Stimulated activated CD8-positive, alpha-beta memory T cell treated with anti-CD3 and anti-CD28 coated beads, Interleukin-4, amount 100 ng/mL, for 24 hours (primary cell): ENCODE data around the gene MCOLN1.
"Not testable (repeated sequence)": the region's sequence is repeated elsewhere in the genome, so short reads cannot be mapped to it uniquely, and the experiment has no call there.

Experiments
- DNase-seq: peaks from one replicate; pipeline ENCODE4 v3.0.0-alpha.2; 2020; ENCODE audit warnings: low read depth

The MCOLN1 gene

DNA sequence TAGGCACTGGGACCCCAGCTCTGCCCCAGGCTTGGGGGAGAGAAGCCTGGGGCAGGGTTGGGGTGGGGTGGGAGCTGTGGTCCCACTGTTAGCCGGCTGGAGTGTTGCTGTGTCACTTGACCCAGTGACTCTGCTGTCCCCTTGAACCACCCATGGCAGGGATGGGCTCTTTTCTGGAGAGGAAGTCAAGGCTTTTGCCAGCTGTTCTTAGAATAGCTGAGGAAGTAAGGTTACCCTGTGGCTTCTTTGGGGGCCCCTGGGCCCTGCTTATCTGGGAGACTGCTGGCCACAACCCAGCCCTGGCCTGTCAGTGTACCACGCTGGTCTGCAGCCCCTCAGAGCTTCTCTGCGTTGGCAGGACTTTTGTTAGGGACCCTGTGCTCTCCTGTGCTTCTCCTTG is 22.2 kb downstream of the MCOLN1 start:
- no peak for DNase-seq

DNA sequence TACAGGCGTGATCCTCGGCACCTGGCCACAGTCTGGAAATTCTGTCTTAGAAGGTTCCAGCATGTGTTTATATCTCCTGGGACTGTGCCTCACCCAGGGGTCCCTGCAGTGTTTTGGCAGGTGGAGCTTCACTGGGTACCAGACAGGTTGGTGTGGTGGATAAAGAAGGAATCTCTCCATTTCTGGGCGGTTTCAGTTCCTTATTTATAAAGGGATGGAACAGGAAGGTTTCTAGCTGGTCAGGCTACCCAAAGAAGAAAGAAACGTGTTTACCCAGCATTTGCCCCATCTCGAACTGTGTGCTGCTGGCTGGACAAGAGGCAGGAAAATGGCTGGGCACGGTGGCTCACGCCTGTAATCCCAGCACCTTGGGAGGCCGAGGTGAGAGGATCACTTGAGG is 22.9 kb downstream of the MCOLN1 start:
- no peak for DNase-seq

DNA sequence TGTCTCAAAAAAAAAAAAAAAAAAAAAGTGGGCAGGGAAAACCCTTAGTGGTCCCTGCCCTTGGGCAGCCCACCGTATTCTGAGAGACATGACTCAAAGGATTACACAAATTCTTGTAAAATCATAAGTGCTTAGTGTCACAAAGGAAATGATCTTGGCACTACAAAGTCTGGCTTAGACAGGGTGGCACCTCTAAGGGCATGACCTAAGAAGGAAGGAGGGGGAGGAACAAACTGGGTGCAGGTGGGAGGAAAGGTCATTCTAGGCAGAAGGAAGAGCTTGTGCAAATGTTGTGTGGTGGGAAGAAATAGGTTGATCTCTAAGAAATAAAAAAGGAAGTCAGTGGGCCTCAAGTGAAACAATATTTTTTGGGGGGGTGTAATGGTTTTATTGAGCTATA is 23.5 kb downstream of the MCOLN1 start:
- DNase-seq: no peak

DNA sequence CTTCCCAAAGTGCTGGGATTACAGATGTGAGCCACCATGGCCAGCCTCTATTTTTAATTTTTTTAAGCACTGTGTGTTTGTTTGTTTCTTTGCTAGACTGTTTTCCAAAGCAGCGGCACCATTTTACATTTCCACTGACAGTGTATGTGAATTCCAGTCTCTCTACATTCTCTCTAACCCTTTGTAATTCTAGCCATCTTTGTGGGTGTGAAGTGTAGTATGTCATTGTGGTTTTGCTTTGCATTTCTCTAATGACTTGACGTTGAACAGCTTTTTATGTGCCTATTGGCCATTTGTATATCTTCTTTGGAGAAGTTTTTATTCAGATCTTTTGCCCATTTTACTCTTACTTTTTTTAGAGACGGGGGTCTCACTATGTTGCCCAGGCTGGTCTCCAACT is 24.7 kb downstream of the MCOLN1 start:
- DNase-seq: no peak

DNA sequence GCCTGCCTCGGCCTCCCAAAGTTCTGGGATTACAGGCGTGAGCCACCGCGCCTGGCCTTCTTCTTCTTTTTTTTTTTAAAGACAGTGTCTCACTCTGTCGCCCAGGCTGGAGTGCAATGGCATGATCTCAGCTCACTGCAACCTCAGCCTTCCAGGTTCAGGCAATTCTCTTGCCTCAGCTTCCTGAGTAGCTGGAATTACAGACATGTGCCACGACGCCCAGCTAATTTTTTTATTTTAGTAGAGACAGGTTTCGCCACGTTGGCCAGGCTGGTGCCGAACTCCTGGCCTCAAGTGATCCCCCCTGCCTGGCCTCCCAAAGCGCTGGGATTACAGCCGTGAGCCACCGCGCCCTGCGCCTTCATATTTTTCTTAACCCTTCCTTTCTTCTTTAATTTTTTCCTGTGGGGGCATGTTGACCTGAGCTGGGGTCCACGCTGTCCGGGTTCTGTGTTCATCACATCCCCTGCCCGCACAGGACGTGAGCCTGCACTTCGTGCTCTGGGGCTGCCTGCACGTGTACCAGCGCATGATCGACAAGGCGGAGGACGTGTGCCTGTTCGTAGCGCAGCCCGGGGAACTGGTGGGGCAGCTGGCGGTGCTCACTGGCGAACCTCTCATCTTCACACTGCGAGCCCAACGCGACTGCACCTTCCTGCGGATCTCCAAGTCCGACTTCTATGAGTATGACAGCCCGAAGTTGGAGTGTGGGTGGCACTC is 27.2 kb downstream of the MCOLN1 start:
- no peak for DNase-seq

DNA sequence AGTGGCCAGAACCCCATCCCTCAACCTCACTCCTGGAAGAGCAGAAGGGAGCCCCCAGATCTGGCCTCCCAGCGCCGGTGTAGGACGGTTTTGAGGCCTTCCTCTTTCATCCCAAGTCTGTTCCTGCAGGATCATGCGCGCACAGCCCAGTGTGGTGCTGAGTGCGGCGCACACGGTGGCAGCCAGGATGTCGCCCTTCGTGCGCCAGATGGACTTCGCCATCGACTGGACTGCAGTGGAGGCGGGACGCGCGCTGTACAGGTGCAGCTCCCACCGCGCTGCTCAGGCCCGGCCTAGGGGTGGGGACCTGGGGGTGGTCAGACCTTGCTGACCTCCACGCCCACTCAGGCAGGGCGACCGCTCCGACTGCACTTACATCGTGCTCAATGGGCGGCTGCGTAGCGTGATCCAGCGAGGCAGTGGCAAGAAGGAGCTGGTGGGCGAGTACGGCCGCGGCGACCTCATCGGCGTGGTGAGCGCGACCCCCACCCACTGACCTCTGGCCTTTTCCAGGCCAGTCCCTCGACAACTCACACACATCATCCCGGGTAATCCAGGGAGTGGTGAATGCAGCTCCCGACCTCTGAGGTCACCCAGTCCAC is 27.8 kb downstream of the MCOLN1 start:
- DNase-seq: no peak

DNA sequence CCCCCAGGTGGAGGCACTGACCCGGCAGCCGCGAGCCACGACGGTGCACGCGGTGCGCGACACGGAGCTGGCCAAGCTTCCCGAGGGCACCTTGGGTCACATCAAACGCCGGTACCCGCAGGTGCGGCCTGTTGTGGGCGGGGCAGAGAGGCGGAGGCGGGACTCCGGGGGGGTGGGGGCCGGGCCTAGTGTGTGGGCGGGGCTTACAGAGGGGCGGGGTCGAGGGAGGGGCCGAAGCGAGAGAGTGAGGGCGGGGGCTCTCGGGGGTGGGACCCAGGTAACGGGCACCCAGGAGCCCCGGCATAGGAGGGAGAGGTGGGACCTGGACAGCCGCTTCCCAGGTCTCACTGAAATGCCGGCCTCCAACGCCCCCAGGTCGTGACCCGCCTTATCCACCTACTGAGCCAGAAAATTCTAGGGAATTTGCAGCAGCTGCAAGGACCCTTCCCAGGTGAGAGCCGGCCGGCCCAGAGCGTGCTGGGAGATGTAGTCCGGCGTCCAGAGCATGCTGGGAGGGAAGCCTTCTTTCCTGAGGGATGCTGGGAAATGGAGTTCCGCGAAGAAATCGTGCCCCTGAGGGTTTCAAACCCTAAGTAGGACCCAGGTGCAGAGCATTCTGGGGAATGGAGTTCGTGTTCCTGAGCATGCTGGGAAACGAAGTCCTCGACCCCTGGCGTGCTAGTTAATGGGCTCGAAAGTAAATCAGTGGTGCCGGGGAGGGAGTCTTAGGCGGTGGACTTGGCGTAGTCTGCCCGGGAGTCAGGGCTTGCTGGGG is 28.8 kb downstream of the MCOLN1 start:
- DNase-seq: no peak

DNA sequence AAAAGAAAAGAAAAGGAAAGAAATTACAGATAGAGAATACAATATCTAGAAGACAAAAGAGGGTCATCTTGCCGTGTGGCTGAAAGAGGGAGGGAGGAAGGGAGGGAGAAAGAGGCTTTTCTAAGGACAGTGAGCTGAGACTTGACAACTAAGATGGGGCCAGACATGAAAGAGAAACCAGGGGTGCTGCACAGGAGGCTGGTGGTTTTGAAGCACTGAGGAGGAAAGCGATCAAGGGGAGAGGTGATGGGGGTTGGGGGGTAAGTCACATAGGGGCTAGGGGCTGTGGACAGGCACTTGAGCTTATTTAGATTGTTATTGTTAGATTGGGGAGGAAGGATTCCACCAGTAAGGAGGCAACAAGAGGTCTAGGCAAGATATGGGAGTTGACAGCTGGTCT is 30.4 kb downstream of the MCOLN1 start:
- DNase-seq: no peak

DNA sequence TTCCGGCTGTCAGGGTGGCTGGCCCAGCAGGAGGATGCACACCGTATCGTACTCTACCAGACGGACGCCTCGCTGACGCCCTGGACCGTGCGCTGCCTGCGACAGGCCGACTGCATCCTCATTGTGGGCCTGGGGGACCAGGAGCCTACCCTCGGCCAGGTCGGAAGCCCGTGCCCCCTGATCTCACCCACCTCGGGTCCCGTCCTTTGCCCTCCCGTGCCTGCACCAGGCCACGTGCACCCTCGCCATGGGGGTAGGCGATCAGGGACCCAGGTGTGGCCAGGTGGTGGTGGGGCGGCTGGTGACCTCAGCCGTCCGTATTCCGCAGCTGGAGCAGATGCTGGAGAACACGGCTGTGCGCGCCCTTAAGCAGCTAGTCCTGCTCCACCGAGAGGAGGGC is 32.1 kb downstream of the MCOLN1 start:
- no peak for DNase-seq

DNA sequence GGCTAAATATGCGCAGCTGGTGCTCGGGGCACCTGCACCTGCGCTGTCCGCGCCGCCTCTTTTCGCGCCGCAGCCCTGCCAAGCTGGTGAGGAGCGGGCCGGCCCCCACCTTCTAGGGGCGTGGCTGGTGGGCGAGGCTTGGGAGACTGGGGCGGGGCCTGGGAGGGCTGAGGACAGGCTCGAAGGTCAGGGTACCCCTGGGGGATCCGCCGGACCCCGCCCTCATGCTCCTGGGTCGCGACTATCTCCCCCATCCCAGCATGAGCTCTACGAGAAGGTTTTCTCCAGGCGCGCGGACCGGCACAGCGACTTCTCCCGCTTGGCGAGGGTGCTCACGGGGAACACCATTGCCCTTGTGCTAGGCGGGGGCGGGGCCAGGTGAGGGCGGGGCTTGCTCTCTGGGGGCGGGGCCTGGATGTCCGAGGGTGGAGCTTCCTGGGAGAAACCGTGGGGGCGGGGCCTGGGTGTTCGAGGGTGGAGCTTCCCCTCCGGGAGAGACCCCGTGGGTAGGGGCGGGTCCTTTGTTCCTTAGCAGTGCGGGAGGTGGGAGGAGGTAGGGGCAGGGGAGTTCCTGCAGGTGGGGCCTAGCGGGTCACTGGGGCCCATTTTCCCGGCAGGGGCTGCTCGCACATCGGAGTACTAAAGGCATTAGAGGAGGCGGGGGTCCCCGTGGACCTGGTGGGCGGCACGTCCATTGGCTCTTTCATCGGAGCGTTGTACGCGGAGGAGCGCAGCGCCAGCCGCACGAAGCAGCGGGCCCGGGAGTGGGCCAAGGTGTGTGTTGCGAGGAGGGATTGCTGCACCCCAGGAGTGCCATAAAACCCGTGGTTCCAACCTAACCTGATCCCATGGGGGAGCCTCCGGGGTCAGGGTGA is 32.8 kb downstream of the MCOLN1 start:
- no peak for DNase-seq

DNA sequence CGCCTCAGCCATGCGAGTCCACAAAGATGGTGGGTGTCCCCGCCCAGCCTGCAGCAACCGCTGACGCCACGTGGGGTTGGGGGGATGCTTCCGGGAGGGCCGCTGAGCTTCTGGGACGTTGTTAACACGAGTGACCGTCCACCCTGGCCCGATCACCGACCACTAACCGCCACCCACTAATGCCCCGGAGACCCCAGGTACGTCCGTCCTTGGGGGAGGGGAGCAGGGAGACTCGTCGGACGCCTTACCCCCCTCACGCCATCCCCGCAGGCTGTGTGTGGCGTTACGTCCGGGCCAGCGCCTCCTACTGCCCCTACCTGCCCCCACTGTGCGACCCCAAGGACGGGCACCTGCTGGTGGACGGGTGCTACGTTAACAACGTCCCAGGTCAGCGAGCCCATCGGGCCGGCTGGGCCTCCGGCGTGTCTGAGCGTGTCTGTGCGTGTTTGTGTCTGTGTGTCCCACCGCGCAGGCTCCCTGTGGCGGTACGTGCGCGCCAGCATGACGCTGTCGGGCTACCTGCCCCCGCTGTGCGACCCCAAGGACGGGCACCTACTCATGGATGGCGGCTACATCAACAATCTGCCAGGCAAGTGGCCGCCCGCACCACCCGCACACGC is 34.4 kb downstream of the MCOLN1 start:
- no peak for DNase-seq

DNA sequence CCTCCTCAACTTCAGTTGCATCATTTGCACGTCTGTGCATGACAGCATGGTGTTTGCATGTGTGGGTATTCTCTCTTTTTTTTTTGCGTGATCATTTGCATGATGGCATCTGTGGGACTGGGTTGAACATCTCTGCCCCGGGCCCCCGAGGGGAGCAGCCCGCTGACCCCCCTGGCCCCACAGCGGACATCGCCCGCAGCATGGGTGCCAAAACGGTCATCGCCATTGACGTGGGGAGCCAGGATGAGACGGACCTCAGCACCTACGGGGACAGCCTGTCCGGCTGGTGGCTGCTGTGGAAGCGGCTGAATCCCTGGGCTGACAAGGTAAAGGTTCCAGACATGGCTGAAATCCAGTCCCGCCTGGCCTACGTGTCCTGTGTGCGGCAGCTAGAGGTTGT is 36.2 kb downstream of the MCOLN1 start:
- DNase-seq: no peak

DNA sequence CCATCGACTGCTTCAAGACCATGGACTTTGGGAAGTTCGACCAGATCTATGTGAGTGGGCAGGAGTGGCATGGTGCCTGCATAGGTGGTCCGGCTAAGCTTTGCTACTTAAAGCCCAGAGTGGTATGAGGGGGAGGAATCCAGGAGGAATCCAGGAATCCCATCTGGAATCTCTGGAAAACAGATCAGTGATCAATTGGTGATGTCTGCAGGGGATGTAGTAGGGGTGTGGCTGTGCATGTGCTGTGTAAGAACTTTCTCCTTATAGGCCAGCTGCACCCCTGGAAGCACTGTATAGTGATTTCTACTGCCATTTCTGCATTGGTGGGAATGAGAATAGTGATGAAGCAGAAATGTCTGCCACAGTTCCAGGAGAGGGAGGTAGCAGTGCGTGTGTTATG is 36.7 kb downstream of the MCOLN1 start:
- DNase-seq: no peak

DNA sequence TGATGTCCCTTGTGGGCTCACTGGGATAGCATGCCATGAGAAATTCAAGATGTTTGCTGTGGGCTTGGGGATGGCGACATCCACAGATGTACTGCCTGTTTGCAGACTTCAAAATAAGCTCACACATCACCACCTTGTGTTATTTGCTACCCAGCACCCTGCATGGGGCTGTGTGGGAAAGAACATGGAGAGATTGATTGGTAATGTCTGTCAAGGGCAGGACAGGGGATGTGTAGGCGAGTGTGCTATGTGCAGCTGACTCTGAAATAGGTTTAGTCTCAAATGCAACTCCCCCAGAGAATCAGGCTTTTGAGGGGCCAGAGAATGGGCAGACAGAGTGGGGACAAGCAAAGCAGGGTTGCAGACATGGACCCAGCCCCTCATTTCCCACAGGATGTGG is 37.8 kb downstream of the MCOLN1 start:
- DNase-seq: no peak

DNA sequence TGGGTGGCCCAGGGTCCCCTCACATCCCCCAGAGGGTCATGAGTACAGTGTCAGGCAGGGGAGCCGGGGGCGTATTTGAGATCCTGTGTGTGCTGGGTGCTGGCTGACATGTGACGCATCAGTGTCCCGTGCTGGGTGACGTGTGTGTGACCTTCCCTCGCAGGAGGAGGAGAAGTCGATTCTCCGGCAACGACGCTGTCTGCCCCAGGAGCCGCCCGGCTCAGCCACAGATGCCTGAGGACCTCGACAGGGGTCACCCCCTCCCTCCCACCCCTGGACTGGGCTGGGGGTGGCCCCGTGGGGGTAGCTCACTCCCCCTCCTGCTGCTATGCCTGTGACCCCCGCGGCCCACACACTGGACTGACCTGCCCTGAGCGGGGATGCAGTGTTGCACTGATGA is 38.9 kb downstream of the MCOLN1 start:
- DNase-seq: no peak

DNA sequence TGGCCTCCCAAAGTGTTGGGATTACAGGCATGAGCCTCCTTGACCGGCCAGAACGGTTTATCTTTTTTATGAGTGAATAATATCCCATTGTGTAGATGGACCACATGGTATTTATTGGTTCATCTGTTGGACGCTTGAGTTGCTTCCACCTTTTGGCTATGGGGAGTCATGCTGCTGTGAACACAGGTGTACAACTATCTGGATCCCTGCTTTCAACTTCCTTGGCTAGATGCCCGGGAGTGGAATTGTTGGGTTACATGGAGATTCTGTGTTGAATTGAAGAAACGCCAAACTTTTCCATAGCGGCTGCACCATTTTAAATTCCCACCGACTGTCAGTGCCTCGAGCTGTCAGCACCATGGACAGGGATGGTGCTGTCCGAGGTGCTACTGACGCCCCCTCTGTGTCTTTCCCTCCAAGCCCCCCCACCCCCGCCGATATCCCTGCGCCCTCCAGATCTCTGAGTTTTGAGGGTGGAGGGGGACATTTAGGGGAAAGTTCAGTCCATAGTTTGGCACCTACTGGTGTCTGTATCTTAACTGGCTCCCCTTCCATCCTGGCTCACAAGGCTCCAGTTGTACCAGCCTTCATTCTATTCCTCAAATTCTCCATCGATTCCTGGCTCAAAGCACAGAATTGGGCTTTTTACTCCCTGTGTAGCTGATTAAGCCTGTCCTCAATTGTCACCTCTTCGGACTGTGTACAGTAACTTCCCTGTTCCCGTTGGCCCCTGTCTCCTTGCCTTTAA is 40.4 kb downstream of the MCOLN1 start:
- DNase-seq: no peak

DNA sequence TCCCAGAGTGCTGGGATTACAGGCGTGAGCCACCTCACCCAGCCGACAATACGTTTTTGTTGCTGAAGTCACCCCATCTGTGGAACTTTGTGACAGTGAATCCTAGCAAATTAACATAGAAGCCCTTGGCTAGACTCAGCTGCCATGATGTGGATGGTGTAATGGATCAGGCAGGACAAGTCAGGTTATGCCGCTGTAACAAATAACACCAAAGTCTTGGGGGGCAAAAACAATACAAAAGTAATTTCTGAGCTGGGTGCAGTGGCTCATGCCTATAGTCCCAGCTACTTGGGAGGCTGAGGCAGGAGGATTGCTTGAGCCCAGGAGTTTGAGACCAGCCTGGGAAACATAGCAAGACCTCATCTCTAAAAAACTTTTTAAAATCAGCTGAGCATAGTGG is 42.4 kb downstream of the MCOLN1 start:
- DNase-seq: no peak

DNA sequence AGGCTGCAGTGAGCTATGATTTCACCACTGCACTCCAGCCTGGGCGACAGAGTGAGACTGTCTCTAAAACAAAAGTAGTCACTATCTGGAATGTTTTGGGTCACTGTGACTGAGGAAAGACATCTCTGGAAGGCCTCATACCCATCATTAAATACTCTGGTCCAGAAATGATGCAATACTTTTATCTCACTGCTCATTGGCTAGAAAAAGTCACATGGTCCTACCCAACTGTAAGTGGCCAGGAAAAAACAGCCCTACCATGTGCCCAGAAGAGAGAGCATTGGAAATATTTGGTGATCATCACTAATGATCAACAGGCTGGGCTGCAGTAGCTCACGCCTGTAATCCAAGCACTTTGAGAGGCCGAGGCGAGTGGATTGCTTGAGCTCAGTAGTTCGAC is 42.9 kb downstream of the MCOLN1 start:
- DNase-seq: no peak

DNA sequence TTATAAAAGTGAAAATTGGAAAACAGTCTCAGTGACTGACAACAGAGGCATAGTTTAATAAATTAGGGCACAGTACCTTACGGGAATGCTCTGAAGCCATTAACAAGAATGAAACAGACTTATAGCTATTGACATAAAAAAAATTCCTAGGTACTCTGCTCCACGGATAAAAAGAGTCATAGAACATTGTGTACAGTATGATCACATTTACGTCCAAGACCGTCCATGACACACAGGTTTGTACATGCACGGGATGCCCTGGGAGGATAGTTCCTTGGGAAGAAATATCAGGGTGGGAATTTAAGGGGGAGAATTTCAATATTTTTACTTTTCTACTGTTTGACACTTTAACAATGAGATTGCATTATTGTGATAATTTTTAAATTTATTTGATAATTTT is 48.3 kb downstream of the MCOLN1 start:
- DNase-seq: no peak

DNA sequence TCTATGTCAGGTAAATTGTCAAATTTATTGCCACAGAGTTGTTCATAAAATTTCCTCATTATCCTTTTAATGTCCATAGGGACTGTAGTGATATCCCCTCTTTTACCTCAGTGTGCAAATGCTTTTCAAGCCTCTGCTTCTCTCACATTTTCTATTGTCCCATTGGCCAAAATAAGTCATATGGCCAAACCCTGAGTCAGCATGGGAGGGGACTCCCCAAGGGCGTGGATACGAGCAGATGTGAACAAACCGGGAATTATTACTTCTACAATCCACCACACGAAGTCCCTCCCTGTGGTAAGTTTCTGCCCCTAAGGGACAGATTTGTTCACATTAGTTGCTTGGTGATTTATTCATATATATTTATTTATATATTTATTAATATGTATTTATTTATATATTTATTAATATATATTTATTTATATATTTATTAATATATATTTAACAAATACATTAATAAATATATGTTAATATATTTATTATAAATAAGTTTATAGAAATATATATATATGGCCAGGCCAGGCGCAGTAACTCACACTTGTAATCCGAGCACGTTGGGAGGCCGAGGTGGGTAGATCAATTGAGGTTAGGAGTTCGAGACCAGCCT is 53.1 kb downstream of the MCOLN1 start:
- no peak for DNase-seq

DNA sequence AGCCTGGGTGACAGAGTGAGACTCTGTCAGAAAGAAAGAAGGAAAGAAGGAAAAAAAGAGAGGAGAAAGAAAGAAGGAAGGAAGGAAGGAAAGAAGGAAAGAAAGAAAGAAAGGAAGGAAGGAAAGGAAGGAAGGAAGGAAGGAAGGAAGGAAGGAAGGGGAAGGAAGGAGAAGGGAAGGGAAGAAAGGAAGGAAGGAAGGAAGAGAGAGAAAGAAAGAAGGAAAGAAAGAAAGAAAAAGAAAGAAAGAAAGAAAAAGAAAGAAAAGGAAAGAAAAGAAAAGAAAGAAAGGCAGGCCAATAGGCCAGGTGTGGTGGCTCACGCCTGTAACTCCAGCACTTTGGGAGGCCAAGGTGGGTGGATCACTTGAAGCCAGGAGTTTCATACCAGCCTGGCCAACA is 55.0 kb downstream of the MCOLN1 start:
- not testable (repeated sequence) for DNase-seq
